ENCODE data around the gene ZNF366.

The ZNF366 gene

GRCh38 chr5:72434056-72434780 is 73.0 kb downstream of the ZNF366 start:
- DNase-seq (ENCODE audit: low spot score in 2 of 2) (no peak), ATAC-seq (no peak)
- Mint-ChIP-seq H3K36me3 (no peaks in the 10 kb centered on the region), H3K27ac (no peak overlapping the region), H3K4me1 (no peaks in the 10 kb centered on the region), H3K4me3 (no peak overlapping the region), H3K9me3 (no peaks in the 10 kb centered on the region)

DNA sequence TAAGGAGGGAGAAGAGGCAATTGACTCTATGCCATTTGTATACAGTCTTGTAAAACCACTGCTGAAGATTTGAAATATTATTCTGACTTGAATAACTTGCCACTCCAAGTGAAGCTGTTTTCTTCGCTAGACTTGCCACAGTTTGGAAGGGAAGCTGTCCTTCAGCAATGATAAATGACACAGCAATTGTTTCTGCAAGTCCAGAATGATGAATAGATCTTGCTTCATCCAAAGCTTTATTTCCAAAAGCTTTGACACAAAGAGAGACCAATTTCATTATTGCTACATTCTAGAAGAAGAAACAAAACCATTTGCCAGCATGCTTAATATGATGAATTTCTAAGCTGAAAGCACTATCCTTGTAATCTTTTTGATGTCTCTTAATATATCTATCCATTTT is 73.7 kb downstream of the ZNF366 start:
- Mint-ChIP-seq H3K27ac (no peak overlapping the region), H3K4me3 (no peak overlapping the region), H3K9me3 (no peaks in the 10 kb centered on the region), H3K36me3 (no peaks in the 10 kb centered on the region), H3K4me1 (no peaks in the 10 kb centered on the region)
- DNase-seq (ENCODE audit: low spot score in 2 of 2) (no peak), ATAC-seq (no peak)

GRCh38 chr5:72428669-72429068 is 78.5 kb downstream of the ZNF366 start:
- H3K4me1 Mint-ChIP-seq = no peaks in the 10 kb centered on the region
- H3K36me3 Mint-ChIP-seq = no peaks in the 10 kb centered on the region
- H3K9me3 Mint-ChIP-seq = no peaks in the 10 kb centered on the region
- no peak overlapping the region for H3K27ac Mint-ChIP-seq
- DNase-seq (ENCODE audit: low spot score in 2 of 2) (no peak), ATAC-seq (no peak)
- no peak overlapping the region for H3K4me3 Mint-ChIP-seq

DNA sequence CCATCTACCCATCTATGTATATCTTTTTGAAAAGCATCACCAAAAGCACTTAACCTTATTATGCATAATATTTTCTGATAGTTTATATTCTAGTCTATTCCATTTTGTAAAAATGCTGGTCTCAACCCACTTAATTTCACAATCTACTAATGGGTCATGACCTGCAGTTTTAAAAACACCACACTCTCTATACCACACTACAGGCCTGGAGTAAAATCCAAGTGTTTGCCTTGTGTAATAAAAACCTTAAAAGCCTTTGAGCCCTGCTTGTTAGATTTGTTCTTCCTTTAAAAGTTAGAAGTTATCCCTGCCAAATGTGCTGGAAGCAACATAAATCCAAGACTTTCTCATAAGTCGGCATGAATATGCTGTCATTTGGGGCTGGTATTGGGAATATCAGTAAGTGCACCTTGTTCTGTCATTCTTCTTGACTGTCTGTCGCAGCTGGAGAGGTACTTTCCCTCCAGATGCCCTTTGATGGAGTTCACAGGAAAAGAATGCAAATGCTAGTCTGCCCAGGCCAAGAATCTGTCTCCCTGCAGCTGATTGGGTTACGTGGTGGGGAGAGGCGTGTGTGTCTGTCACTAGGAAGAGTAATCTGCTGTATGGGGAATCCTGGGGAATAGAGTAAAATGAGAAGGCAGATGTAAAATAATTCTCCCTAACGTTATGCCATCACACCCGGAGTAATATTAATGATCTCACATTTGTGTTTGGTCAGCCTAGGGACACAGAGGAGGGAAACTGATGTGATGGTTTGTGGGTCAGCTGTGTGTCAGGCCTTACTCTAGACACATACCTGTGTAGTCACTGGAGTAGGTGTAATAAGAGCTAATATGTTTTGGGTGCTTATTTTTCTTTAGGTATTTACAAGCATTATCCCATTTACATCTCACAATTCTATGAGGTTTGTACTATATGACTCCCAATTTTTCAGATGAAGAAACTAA is 79.4 kb downstream of the ZNF366 start:
- Mint-ChIP-seq H3K27ac (no peak overlapping the region), H3K9me3 (no peaks in the 10 kb centered on the region), H3K4me3 (no peak overlapping the region), H3K4me1 (no peaks in the 10 kb centered on the region), H3K36me3 (no peaks in the 10 kb centered on the region)
- DNase-seq (ENCODE audit: low spot score in 2 of 2) (no peak), ATAC-seq (no peak)

DNA sequence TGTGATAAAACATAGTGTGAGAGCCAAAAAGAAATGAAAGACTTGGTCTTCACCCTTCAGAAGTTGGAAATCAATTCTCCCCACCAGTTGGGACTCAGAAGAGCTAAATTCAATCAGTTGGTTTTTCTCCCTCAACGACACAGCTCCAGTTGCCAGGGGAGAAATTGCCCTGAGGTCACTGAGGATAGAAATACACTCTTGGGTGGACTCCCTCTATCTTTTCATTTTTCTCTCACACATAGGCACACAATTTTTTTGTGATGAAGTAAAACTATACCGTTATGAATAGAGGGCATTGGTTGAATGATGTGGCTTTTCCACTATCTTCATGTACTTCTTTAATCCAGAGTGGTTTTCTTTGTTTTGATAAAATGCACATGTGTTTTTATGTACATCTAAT is 80.2 kb downstream of the ZNF366 start:
- no peak for ATAC-seq
- H3K9me3 Mint-ChIP-seq = no peaks in the 10 kb centered on the region
- no peak overlapping the region for H3K27ac Mint-ChIP-seq
- H3K4me3 Mint-ChIP-seq = no peak overlapping the region
- no peaks in the 10 kb centered on the region for H3K36me3 Mint-ChIP-seq
- no peaks in the 10 kb centered on the region for H3K4me1 Mint-ChIP-seq
- no peak for DNase-seq (ENCODE audit: low spot score in 2 of 2)

GRCh38 chr5:72426019-72426418 is 81.2 kb downstream of the ZNF366 start:
- no peak overlapping the region for H3K4me3 Mint-ChIP-seq
- no peaks in the 10 kb centered on the region for H3K9me3 Mint-ChIP-seq
- no peak for DNase-seq (ENCODE audit: low spot score in 2 of 2)
- no peaks in the 10 kb centered on the region for H3K4me1 Mint-ChIP-seq
- H3K36me3 Mint-ChIP-seq = no peaks in the 10 kb centered on the region
- no peak for ATAC-seq
- H3K27ac Mint-ChIP-seq = no peak overlapping the region

DNA sequence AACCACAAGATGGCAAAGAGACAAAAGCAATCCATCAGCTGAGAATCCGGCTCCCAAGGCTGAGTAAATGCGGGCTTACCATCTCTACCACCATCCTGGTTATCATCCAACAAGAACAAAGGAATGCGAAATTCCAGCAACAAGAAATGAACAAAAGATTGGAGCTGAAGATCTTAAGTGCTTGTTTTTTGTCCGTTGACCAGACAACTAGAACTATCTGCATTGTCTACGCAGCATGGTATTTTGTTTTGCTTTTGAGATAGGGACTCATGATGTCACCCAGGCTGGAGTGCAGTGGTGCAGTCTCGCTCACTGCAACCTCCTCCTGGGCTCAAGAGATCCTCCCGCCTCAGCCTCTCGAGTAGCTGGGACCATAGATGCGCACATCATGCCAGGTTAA is 88.9 kb downstream of the ZNF366 start:
- no peak for ATAC-seq
- no peak for DNase-seq (ENCODE audit: low spot score in 2 of 2)
- Mint-ChIP-seq H3K4me1 (no peaks in the 10 kb centered on the region), H3K27ac (no peak overlapping the region), H3K9me3 (no peaks in the 10 kb centered on the region), H3K36me3 (no peaks in the 10 kb centered on the region), H3K4me3 (no peak overlapping the region)

DNA sequence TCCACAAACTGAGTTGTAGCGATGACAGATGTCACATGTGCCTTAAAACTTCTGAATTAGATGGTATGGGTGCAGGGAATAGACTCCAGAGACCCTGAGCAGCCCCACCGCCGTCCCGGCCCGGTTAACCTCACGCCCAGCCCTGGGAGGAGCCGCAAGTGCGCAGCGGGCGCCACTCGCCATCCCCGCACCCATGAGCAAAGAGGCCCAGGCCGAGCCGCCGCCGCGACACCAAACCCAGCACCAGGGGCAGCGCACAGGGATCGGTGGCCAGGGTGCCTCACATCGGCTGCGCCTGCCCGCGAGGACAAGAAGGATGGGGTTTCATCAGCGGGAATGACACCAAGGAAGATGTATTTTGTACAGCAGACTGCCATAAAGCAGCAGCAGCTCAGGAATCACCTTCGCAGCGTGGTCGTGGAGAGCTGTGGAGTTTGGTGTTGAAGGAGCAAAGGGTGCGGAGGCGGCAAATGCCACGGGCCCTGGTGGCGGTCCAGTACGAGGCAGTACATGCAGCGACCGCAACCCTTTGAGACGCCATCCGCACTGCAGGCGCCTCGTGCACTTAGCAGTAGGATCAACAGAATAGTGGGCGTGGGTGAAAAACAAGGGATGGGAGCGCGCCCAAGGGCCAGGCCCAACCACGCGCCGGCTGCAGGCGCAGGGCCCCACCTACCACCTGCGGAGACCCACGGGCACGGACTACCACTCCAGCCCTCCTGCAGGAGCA is 89.7 kb downstream of the ZNF366 start:
- no peaks in the 10 kb centered on the region for H3K36me3 Mint-ChIP-seq
- no peak overlapping the region for H3K4me3 Mint-ChIP-seq
- DNase-seq (ENCODE audit: low spot score in 2 of 2) = no peak
- ATAC-seq = no peak
- H3K4me1 Mint-ChIP-seq = no peaks in the 10 kb centered on the region
- H3K9me3 Mint-ChIP-seq = no peaks in the 10 kb centered on the region
- H3K27ac Mint-ChIP-seq = no peak overlapping the region

- no peaks in the 10 kb centered on the region for H3K4me1 Mint-ChIP-seq
- no peaks in the 10 kb centered on the region for H3K9me3 Mint-ChIP-seq
- no peak for ATAC-seq
Measured at GRCh38 chr5:72415616-72416325, 91.4 kb downstream of the ZNF366 start.

GRCh38 chr5:72412283-72413055 is 94.7 kb downstream of the ZNF366 start:
- Mint-ChIP-seq H3K27ac (no peak overlapping the region), H3K4me3 (no peak overlapping the region), H3K36me3 (no peaks in the 10 kb centered on the region), H3K4me1 (no peaks in the 10 kb centered on the region), H3K9me3 (no peaks in the 10 kb centered on the region)
- DNase-seq (ENCODE audit: low spot score in 2 of 2) = no peak
- ATAC-seq = no peak

More at GRCh38 chr5:72415616-72416325, 91.4 kb downstream of the ZNF366 start:
- no peaks in the 10 kb centered on the region for H3K36me3 Mint-ChIP-seq
- no peak overlapping the region for H3K4me3 Mint-ChIP-seq
- no peak for DNase-seq (ENCODE audit: low spot score in 2 of 2)
- no peak overlapping the region for H3K27ac Mint-ChIP-seq

DNA sequence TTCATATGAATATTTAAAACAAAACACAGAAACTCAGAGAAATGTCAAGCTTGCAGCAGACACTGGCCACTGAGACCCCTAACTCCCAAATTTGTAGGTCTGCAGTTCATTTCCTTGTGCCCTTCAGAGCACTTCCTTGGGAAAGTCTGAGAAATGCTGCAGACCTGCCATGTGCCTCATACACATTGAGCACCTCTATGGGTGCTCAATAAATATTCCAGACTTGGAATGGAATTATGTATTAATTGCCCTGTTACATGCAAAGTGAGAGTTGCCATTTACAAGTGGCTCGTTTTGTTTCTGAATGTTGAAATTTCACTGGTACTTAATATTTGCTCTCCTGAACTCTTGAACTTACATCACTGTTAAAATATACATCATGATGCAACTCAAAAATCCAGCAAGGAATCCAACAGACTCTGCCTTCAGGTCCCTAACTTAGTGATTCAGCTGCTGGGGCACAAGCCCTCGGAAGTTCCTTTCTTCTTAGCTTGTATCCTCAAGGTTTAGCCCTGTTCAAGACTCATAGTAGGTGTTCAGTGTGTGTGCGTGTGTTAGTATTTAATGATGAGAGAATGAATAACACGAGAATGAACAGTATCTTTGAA is 96.4 kb downstream of the ZNF366 start:
- ATAC-seq (no peak), DNase-seq (ENCODE audit: low spot score in 2 of 2) (no peak)
- Mint-ChIP-seq H3K36me3 (no peaks in the 10 kb centered on the region), H3K4me1 (no peaks in the 10 kb centered on the region), H3K27ac (no peak overlapping the region), H3K9me3 (no peaks in the 10 kb centered on the region), H3K4me3 (no peak overlapping the region)

DNA sequence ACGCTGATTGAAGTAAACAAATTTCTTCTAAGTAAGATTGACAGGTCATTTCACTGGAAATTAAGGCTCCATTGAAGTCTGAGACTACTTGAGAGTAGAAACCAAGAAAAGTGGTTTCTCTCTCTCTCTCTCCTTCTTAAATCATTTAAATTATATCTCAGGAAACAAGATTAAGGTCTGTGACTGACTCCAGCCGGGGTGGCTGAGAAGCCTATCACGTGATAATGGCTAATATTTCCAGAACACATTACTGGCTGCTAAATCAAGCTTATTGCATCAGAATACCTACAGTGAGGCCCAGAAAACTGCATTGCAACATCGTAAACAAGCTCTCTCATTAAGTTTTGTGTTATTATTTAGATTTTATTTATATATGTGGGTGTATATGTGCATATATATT is 98.6 kb downstream of the ZNF366 start:
- H3K9me3 Mint-ChIP-seq = no peaks in the 10 kb centered on the region
- H3K27ac Mint-ChIP-seq = no peak overlapping the region
- no peak for ATAC-seq
- no peak for DNase-seq (ENCODE audit: low spot score in 2 of 2)
- no peaks in the 10 kb centered on the region for H3K4me1 Mint-ChIP-seq
- H3K4me3 Mint-ChIP-seq = no peak overlapping the region
- H3K36me3 Mint-ChIP-seq = no peaks in the 10 kb centered on the region

- Mint-ChIP-seq H3K27ac (no peak overlapping the region), H3K36me3 (no peaks in the 10 kb centered on the region), H3K4me3 (no peak overlapping the region), H3K4me1 (no peaks in the 10 kb centered on the region), H3K9me3 (no peaks in the 10 kb centered on the region)
- DNase-seq (ENCODE audit: low spot score in 2 of 2) (no peak), ATAC-seq (no peak)
Measured at GRCh38 chr5:72408127-72408526, 99.1 kb downstream of the ZNF366 start.

- Mint-ChIP-seq H3K36me3 (no peaks in the 10 kb centered on the region), H3K9me3 (no peaks in the 10 kb centered on the region), H3K4me1 (no peaks in the 10 kb centered on the region), H3K27ac (no peak overlapping the region), H3K4me3 (no peak overlapping the region)
- no peak for DNase-seq (ENCODE audit: low spot score in 2 of 2)
- no peak for ATAC-seq
Measured at GRCh38 chr5:72407541-72407940, 99.7 kb downstream of the ZNF366 start.
